Measurements from ENCODE around the gene RBFOX2. TPM values are rescaled to one million over a fixed set of nuclear protein-coding genes. Genes with fewer than 3 reads are reported as not detected.

Gene RBFOX2
- total RNA-seq, 1 experiment from 2014 or later = 81.1 TPM

GRCh38 chr22:35811670-35812069 lies 217.0 kb downstream of the RBFOX2 start:
- Histone ChIP-seq H3K27ac (ENCODE audit: low read length) (no peak overlapping the region), H3K27me3 (ENCODE audit: control insufficient read depth, insufficient read depth, low read length) (no peaks in the 10 kb centered on the region), H3K4me3 (ENCODE audit: low read depth in 2 of 2, low read length in 2 of 2) (no peak overlapping the region), H3K36me3 (ENCODE audit: control insufficient read depth, insufficient read depth, low read length) (peaks cover 8% of the 10 kb centered on the region; the same call in 1 of the 2 replicates), H3K9me3 (ENCODE audit: control insufficient read depth, insufficient read depth, low read depth, low read length) (peaks cover 11% of the 10 kb centered on the region; the same call in 1 of the 2 replicates), H3K4me1 (ENCODE audit: control insufficient read depth, insufficient read depth, low read length) (no peaks in the 10 kb centered on the region)
- in situ Hi-C loops (cut with HindIII; ENCODE audit: low pct_unique_long_range_greater_than_20kb, low sequenced_read_pairs) = no loop called here
- intact Hi-C loops (cut with micrococcal nuclease; ENCODE audit: unreplicated experiment) = no loop called here
- BruUV-seq (replicated peaks) = no TSS peak
- ATAC-seq = no peak
- DNase-seq (ENCODE audit: low read depth, low spot score) = no peak
- ChIA-PET POLR2A (no interaction called here), CTCF (no interaction called here)
- TF ChIP-seq REST (IDR thresholded peaks at IDR 0.05; ENCODE audit: insufficient read depth in 1 of 2, low read depth in 2 of 2, low read length in 1 of 2) = no peak
- no peak for TF ChIP-seq POLR2AphosphoS5 (IDR thresholded peaks at IDR 0.05; ENCODE audit: low read depth, low read length)
- TF ChIP-seq CTCF (IDR thresholded peaks at IDR 0.05) = no peak
- TF ChIP-seq TCF7L2 (IDR thresholded peaks at IDR 0.05; ENCODE audit: low read depth, low read length) = no peak
- no peak for TF ChIP-seq SIN3A (IDR thresholded peaks at IDR 0.05; ENCODE audit: borderline replicate concordance, insufficient read depth, low read depth, low read length)

- Histone ChIP-seq H3K4me3 (ENCODE audit: low read depth in 2 of 2, low read length in 2 of 2) (no peak overlapping the region), H3K36me3 (ENCODE audit: control insufficient read depth, insufficient read depth, low read length) (peaks cover 7% of the 10 kb centered on the region; the same call in 1 of the 2 replicates), H3K27ac (ENCODE audit: low read length) (no peak overlapping the region), H3K9me3 (ENCODE audit: control insufficient read depth, insufficient read depth, low read depth, low read length) (peaks cover 11% of the 10 kb centered on the region; the same call in 1 of the 2 replicates), H3K4me1 (ENCODE audit: control insufficient read depth, insufficient read depth, low read length) (no peaks in the 10 kb centered on the region), H3K27me3 (ENCODE audit: control insufficient read depth, insufficient read depth, low read length) (no peaks in the 10 kb centered on the region)
- ChIA-PET POLR2A (no interaction called here), CTCF (no interaction called here)
- DNase-seq (ENCODE audit: low read depth, low spot score) = no peak
- TF ChIP-seq POLR2AphosphoS5 (IDR thresholded peaks at IDR 0.05; ENCODE audit: low read depth, low read length) (no peak), TCF7L2 (IDR thresholded peaks at IDR 0.05; ENCODE audit: low read depth, low read length) (no peak), REST (IDR thresholded peaks at IDR 0.05; ENCODE audit: insufficient read depth in 1 of 2, low read depth in 2 of 2, low read length in 1 of 2) (no peak), SIN3A (IDR thresholded peaks at IDR 0.05; ENCODE audit: borderline replicate concordance, insufficient read depth, low read depth, low read length) (no peak), CTCF (IDR thresholded peaks at IDR 0.05) (no peak)
- BruUV-seq (replicated peaks) = no TSS peak
- in situ Hi-C loops (cut with HindIII; ENCODE audit: low pct_unique_long_range_greater_than_20kb, low sequenced_read_pairs) (no loop called here), intact Hi-C loops (cut with micrococcal nuclease; ENCODE audit: unreplicated experiment) (no loop called here)
- ATAC-seq = no peak
Measured at GRCh38 chr22:35809816-35810215, 218.8 kb downstream of the RBFOX2 start.

Measured in Panc1 (cell line).